GM19240 (cell line): ENCODE data around the gene GYPC.
"Not testable (repeated sequence)": the region's sequence is repeated elsewhere in the genome, so short reads cannot be mapped to it uniquely, and the experiment has no call there.

Experiments
- DNase-seq: peaks from one replicate; pipeline ENCODE4 v3.0.0; 2011; ENCODE audit warnings: low spot score; ENCODE audit not compliant: insufficient read length

Gene GYPC, protein sequence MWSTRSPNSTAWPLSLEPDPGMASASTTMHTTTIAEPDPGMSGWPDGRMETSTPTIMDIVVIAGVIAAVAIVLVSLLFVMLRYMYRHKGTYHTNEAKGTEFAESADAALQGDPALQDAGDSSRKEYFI

DNA sequence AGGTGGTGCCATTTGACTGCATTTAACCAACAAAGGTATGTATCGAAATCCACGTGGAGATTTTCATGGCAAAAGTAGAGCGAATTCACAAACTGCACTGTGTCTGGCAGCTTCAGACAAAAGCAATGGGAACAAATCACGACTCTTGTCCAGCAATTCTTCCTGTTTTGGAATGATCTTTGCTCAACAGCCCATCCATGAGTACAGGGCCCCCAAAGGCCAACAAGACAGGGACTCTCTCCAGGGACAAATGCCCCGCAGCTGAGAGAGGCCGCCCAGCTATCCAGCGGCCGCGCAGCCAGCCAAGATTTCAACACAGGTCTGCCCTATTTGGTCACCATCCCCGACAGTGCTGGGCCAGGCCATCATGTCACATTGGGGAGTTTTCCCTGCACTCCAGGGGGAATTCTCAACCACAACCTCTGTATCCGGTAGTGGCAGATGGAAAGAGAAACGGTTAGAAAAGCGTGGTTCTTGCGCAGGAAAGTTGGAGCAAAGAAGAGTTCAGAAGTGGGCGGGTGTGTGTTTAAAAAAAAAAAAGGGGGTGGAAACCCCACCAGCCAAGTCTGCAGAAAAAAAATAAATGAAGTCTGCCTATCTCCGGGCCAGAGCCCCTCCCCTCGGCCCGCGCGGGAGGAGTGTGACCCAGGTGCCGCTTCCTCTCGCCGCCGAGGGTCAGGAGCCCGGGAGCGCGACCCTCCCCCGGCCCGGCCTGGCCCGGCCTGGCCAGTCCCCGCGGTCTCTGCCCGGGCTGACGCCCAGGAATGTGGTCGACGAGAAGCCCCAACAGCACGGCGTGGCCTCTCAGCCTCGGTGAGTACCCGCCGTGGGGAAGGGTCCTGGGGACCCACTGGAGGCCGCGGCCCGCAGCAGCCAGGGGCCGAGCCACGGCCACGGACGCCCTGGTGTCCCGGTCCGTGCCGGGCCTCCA lies at the start of gene GYPC:
Gene GYPC (plus strand): TSS at position 659 of the 931 bp plus-strand sequence. CDS start 106 bp downstream, at position 765.
- no peak for DNase-seq

DNA sequence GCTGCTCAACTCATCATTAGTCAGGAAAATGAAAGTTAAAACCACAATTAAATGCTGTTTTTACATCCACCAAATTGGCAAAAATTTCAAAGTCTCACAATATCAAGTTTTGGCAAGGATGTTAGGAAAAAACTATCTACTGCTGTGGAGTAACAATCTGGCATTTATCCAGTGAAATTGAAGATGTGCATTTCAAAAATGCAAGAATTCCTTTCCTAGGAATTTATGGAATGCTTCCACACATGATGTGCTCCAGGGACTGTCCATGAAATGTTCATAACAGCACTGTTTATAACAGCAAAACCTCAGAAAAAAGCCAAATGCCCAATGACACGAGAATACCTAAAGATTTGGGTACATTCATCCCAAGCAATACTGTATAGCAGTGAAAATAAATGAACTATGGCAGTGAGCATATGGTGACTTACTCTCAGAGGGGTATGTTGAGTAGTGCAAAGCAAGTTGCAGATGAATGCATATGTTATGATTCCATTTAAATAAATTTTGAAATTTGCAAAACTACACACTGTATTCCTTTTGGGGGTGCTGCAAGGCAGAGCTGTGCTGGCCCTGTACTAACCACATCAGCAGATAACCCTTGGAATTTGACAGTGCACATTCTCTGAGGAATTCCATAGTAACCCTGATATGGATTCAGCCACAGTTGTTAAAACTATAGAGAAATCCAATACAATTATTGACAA lies 41.3 kb upstream of the GYPC start:
- no peak for DNase-seq

DNA sequence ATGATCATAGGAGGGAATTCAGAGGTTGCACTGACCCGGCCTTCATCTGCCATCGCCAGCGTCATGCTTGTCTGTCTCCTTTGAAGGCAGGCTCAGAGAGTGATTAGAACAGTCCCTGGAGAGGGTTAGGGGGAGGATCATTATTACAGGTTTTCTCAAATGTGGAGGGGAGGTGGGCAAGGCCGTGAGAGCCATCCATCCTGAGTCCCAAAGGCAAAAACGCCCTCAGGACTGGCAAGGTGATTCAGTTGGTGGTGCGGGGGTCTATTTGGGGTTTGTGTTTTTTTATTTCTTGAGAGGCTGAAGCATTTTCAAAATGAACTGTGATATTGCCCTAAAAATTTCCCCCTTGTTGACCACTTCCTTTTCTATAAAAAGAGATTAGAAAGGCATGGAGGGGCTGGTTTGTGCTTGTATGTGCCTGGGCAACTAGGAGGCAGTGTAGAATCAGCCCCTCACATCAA lies 39.3 kb upstream of the GYPC start:
- no peak for DNase-seq

DNA sequence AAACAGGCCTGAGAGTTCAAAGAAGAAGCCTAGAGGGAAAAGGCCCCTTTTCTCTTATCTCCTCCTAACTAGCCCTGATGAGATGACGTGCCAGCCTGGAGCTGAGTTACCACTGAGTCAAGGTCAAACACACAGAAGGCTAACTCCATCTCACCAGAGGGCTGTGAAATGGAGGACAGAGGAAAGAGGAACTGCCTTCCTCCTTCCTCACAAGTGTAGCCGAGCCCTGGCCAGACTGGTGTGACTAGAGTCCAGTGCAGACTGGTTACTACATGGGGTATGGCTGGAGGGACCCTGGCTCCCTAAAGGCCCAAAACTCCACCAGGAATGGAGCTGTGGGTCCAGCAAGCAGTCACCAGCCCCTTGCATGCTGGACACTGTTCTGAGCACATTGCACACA lies 35.7 kb upstream of the GYPC start:
- DNase-seq = no peak

DNA sequence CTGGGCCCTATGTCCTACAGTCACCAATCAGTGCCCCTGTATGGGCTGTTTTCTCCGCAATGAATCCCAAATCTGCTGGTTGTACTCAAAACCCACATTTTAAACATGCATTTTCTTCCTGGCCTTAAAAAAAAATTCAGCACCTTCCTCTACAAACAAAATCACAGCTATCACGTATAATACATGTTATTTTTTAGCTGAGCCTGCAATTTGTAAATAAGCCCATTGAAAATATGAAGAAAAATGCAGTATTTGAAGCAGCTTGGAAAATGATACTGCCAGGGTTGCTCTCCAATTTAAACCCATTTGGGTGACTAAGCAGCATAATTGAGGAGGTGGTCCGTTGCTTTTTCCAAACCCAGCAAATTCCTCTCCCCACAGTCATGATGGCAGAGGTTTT lies 33.0 kb upstream of the GYPC start:
- no peak for DNase-seq

DNA sequence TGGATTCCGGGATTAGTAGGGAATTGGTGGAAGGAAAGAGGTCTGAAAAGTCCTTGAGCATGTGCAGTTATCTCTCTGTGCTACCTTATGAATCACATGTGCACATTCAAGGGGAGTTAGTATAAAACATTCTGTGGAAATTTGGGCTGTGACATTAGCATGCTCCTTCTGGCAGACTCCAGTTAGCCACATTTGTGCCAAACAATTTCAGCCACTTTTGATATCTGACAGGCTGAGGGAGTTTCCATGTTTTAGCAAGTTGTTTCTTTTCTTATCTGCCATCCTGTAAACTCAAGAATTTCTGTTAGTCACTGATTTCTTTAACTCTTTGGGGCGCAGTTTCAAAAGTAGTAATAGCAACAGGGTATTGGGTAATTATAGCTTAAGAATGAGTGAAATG lies 28.3 kb upstream of the GYPC start:
- no peak for DNase-seq

DNA sequence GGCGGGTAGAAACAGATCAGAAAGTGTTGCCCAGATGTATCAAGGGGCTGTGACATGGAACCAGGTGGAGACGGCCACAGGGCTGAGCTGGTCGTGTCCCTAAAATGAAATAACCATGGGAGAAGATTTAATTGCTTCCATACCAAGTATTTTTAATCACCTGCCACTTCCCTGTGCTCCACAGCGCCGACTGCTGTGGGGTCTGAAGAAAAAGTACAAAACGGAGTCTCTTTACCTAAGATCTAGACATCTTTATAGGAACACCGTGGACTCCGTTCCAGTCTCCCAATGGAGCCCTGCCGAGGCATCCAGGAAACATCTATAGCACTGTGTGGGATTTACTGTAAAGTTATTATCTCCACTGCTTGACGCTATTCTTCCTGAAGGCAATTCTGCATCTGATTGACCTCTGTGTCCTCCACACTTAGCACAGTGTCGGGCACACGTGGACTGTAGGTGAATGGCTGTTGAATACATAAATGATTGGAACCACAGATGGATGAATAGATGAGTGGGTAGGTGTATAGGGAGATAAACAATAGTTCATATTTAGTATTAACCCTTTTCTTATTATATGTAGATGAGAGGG lies 21.6 kb upstream of the GYPC start:
- no peak for DNase-seq

DNA sequence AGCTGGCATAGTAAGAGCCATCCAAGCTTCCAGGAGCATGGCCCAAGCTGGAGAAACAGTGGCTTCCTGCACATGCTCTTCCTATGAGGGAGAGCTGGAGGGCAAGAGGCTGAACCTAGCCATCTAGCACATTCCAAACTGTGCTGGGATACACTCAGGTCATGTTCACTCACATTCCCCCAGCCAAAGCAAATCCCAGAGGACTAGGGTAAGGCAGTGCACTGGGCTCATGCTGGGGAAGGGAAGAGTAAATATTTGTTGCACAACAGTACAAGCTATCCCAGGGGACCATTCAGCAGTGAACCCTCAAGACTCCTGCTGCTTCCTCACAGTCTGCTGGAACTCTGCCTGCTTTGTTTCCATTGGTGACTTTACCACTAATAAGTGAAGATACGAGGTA lies 20.7 kb upstream of the GYPC start:
- DNase-seq = no peak

DNA sequence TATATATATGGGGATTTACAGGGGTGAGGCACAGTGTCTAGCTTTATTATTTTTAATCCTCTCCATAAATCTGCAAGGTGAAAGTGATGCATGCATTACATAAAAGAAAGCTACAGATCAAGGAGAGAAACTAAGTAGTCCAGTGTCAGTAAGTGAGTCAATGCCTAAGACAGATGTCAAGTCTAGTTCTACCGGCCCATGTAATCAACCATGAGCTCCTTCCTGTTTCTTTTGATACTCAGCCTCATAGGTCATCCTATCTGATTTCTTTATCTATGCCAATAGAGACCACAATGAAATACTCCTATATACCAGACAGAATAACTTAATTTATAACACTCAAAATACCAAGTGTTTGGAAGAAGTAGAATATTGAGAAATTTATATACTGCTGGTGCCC lies 20.2 kb upstream of the GYPC start:
- no peak for DNase-seq

DNA sequence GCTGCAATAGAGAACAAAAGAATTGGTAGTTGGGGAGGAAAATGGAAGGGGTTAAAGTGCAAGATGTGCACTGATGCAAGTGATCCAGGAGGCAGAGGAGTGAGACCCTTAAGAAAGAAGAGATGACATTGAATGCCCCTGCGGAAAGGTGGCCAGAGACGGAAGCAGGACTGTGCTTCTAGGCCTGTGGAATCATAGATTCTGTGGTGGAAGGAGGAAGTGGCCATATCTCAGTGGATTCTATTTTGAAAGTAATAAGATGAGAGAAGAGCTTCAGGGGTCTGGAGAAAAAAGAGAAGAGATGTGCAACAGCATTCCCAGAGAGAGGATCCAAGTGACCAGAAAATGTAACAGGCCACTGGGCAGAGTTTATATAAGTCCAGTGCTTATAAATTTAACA lies 18.6 kb upstream of the GYPC start:
- DNase-seq = no peak

DNA sequence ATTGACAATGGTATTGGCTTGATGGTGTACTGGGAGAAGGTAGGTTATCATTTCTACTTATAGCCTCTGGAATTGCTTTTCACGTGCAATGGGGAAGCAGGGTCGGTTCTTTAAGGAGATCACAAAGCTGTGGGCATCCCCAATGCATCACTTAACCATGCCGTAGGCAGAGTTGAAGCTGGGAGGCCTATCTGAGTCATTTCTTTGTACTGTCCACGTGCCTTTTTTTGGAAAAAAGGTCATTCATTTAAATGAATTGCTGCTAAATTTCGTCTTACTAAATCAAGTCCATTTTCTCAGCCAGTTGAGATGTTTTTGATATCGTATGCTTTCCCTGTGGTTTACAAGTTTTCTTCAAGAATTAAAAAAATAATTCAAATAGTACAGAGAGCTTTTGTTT lies 17.2 kb upstream of the GYPC start:
- no peak for DNase-seq

DNA sequence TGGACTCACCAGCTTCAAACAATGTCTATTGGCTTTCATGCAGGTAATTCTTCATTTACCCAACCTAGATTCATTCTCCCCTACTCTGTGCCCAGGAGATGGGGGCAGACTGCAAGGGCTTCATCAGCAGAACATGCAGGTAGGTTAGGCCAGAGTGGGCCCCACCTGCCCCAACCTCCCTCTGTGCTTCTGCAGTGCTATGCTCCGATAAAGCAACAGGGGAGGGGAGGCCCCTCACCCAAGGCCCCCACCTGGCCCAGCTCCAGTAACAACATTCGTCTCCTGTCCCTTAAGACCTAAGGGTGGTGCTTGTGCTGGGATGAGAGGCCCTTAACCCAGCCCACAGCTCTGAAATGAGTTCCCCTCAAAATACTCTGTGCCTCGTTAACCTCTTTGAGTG lies 16.7 kb upstream of the GYPC start:
- DNase-seq = no peak

DNA sequence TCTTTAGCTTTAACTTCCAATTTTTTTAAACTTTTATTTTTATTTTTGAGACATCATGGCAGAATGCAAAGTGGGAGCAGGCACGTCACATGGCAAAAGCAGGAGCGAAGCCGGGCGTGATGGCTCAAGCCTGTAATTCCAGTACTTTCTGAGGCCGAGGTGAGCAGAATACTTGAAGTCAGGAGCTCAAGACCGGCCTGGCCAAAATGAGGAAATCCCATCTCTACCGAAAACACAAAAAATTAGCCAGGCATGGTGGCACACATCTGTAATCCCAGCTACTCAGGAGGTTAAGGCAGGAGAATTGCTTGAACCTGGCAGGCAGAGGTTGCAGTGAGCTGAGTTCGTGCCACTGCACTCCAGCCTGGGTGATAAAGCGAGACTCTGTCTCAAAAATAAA lies 14.7 kb upstream of the GYPC start:
- DNase-seq = not testable (repeated sequence)

DNA sequence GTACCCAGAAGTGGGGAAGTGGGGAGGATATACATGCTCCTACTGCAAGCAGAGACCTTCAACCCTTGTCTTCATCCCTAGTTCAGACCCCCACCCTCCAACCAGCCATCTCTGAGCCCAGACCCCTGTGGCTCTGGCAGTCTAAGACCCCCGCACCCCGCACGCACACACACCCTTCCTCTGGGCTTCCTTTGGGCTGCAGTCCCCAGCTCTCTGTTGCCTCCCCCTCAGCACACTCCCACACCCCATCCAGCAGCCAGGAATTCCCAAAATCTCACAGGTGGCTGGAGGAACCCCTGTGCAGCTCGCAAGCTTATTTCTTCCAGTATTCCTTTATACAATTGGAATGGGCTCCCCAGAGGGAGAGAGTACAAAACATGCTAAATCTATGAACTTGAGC lies 13.9 kb upstream of the GYPC start:
- no peak for DNase-seq

DNA sequence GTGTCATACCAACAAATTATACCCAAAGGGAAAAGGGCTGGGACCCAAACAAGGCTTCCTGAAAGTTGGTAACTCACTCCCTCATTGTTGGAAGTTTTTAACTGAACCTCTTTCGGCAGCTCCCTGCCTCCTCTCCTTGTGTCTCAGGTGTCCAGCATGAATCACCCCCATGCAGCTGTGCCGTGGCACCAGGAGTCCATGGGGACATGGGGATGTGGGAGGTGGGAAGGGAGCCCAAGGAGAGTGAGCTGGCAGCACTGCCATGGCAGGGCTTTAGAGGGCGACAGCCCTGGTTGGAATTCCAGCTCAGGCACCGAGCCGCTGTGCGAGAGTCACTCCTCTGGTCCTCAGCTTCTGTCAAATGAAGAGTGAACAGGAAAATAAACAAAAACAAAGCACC lies 12.5 kb upstream of the GYPC start:
- DNase-seq = no peak

DNA sequence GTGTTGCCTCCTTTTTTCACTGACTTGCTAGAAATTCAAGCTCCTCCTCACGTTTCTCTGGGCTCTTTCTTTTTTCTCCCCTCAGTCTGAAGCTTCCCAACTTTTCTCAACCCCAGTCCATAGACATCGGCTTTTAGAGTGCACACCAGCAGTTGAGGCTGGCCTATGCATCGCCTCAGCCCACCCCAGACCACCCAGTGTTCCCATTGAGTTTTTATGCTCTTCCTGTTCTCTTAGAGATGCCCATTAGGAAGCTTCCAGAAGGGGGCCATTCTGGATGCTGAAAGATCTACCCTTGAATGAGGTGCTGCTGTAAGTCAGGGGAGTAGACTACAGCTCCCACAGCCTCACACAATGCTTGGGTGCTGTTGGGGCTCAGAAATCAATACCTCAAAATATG lies 12.0 kb upstream of the GYPC start:
- DNase-seq = no peak

DNA sequence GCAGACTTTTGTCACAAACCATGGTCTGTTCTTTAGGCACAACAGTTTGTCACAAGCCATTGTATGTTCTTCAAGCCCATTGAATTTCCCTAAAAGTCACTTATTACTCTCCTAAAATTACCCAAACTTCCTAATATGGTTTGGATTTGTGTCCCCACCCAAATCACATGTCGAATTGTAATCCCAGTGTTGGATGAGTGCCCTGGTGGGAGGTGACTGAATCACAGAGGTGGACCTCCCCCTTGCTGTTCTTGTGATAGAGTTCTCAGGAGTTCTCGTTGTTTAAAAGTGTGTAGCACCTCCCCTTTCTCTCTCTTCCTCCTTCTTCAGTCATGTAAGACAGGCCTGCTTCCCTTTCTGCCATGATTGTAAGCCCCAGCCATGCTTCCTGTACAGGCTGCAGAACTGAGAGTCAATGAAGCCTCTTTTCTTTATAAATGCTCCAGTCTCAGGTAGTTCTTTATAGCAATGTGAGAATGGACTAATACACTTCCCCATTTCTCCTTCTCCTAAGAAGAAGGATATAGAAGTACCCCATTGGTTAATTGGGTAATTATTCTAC lies 11.2 kb upstream of the GYPC start:
- no peak for DNase-seq

DNA sequence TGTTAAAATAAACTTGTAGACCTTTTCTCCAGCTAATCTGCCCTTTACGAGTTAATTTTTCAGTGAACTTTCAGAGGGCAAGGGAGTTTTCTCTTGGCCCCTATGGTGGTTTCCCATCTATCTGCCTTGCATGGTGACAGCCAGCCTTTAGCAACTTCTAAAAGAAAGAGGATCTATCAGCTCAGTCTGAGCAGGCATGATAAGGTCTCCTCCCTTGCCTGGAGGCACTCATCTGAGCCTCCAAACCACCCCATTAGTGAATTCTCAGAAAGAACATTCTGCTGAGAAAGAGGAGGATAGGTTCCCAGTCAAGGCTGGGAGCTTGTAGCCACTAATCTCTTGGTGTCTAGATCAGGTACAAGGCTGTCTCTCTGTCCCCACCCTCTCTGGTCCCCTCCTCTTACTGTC lies 10.7 kb upstream of the GYPC start:
- no peak for DNase-seq

DNA sequence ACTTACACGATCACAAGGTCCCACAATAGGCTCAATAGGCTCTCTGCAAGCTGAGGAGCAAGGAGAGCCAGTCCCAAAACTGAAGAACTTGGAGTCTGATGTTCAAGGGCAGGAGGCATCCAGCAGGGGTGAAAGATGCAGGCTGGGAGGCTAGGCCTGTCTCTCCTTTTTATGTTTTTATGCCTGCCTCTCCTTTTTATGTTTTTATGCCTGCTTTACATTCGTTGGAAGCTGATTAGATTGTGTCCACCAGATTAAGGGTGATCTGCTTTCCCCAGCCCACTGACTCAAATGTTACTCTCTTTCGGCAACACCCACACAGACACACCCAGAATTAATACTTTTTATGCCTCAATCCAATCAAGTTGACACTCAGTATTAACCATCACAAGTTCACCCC lies 9.9 kb upstream of the GYPC start:
- DNase-seq = no peak

DNA sequence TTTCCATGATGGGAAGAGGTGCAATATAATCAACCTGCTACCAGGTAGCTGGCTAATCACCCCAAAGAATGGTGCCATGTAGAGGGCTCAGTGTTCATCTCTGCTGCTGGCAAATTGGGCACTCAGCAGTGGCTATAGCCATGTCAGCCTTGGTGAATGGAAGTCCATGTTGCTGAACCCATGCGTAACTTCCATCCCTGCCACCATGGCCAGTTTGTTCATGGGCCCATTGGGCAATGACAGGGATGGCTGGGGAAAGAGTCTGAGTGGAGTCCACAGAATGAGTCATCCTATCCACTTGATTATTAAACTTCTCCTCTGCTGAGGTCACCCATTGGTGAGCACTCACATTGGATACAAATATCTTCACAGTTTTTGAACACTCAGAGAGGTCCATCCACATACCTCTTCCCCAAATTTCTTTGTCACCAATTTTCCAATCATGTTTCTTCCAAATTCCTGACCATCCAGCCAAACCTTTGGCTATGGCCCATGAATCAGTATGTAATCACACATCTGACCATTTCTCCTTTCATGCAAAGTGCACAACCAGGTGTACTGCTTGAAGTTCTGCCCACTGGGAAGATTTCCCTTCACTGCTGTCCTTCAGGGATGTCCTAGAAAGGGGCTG lies 8.1 kb upstream of the GYPC start:
- DNase-seq = not testable (repeated sequence)

DNA sequence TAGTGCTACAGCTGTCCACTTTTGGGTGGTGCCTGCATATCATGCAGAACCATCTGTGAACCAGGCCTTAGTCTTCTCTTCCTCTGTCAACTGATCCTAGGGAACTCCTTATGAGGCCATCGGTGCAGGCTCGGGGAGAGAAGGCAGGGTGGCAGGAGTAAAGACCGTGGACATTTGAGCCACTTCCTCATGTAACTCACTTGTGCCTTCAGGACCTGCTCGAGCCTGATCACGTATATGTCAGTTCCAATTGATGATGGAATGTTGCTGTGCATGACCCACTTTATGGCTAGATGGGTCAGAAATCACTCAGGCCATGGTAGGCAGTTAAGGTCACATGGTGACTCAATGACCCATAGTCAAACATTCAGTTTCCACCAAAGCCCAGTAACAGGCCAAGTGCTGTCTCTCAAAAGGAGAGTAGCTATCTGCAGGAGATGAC lies 7.6 kb upstream of the GYPC start:
- DNase-seq = not testable (repeated sequence)
